HG03457 (cell line): Measurements from ENCODE around the gene ARPP19.
"Not testable (repeated sequence)": the region's sequence is repeated elsewhere in the genome, so short reads cannot be mapped to it uniquely, and the experiment has no call there.

Experiments
- ATAC-seq: cut with Tn5 transposase; IDR thresholded peaks from one replicate; pipeline ENCODE4 v1.9.1; 2021; ENCODE audit warnings: moderate number of reproducible peaks; ENCODE audit not compliant: unreplicated experiment

ARPP19 gene

GRCh38 chr15:52568601-52569585 lies at the start of gene ARPP19:
Gene ARPP19 (minus strand): TSS chr15:52569030. CDS start chr15:52568892, 138 bp downstream.
- peak; percentile 57 for ATAC-seq

GRCh38 chr15:52617026-52617425 lies 48.2 kb upstream of the ARPP19 start:
- no peak for ATAC-seq

GRCh38 chr15:52615302-52615701 lies 46.5 kb upstream of the ARPP19 start:
- no peak for ATAC-seq

- no peak for ATAC-seq
These were observed 40.8 kb upstream of the ARPP19 start for GRCh38 chr15:52609593-52609992.

GRCh38 chr15:52584414-52584813 lies 15.6 kb upstream of the ARPP19 start:
- ATAC-seq: no peak

- ATAC-seq: no peak
These were observed 11.0 kb upstream of the ARPP19 start for GRCh38 chr15:52579852-52580251.

GRCh38 chr15:52576692-52577091 lies 7.9 kb upstream of the ARPP19 start:
- ATAC-seq: no peak

- ATAC-seq: not testable (repeated sequence)
These were observed 6.7 kb upstream of the ARPP19 start for GRCh38 chr15:52575573-52575972.

- ATAC-seq: no peak
These were observed 6.2 kb upstream of the ARPP19 start for GRCh38 chr15:52575072-52575471.

GRCh38 chr15:52574623-52575022 lies 5.8 kb upstream of the ARPP19 start:
- not testable (repeated sequence) for ATAC-seq

GRCh38 chr15:52567871-52568600 lies 794 bp downstream of the ARPP19 start:
- no peak for ATAC-seq

- no peak for ATAC-seq
These were observed 1.9 kb downstream of the ARPP19 start for GRCh38 chr15:52566889-52567288.

- ATAC-seq: not testable (repeated sequence)
These were observed 3.1 kb downstream of the ARPP19 start for GRCh38 chr15:52565417-52566358.

- ATAC-seq: no peak
These were observed 5.2 kb downstream of the ARPP19 start for GRCh38 chr15:52563501-52564060.

GRCh38 chr15:52559575-52559974 lies 9.3 kb downstream of the ARPP19 start:
- no peak for ATAC-seq

GRCh38 chr15:52559022-52559421 lies 9.8 kb downstream of the ARPP19 start:
- ATAC-seq: no peak

- peak; percentile 69 for ATAC-seq
These were observed 10.6 kb downstream of the ARPP19 start for GRCh38 chr15:52558196-52558595.

GRCh38 chr15:52557274-52557641 lies 11.6 kb downstream of the ARPP19 start:
- no peak for ATAC-seq

- ATAC-seq: no peak
These were observed 12.1 kb downstream of the ARPP19 start for GRCh38 chr15:52556524-52557273.

GRCh38 chr15:52552303-52552702 lies 16.5 kb downstream of the ARPP19 start:
- no peak for ATAC-seq
